A204.1 (cell line): Measurements from ENCODE around the gene ST3GAL2.

Experiments used
- FAIRE-seq: peaks from 2 replicates; lab custom pipeline; 2012; peaks lifted over from hg19 to GRCh38; lab: Jason Lieb, UNC

The ST3GAL2 gene

GRCh38 chr16:70437582-70438557 lies 1.0 kb downstream of the ST3GAL2 start:
- no peak for FAIRE-seq

GRCh38 chr16:70437017-70437581 lies 1.8 kb downstream of the ST3GAL2 start:
- no peak for FAIRE-seq

- no peak for FAIRE-seq
Observed at GRCh38 chr16:70434484-70435260, 4.2 kb downstream of the ST3GAL2 start.

- no peak for FAIRE-seq
Observed at GRCh38 chr16:70433458-70434103, 5.3 kb downstream of the ST3GAL2 start.

GRCh38 chr16:70432723-70433457 lies 6.0 kb downstream of the ST3GAL2 start:
- no peak for FAIRE-seq

GRCh38 chr16:70432356-70432722 lies 6.6 kb downstream of the ST3GAL2 start:
- FAIRE-seq = no peak

GRCh38 chr16:70430667-70431536 lies 8.0 kb downstream of the ST3GAL2 start:
- FAIRE-seq = no peak

GRCh38 chr16:70429888-70430666 lies 8.8 kb downstream of the ST3GAL2 start:
- no peak for FAIRE-seq

GRCh38 chr16:70428178-70428998 lies 10.5 kb downstream of the ST3GAL2 start:
- no peak for FAIRE-seq

- no peak for FAIRE-seq
Observed at GRCh38 chr16:70427786-70428177, 11.1 kb downstream of the ST3GAL2 start.

GRCh38 chr16:70422543-70422942 lies 16.4 kb downstream of the ST3GAL2 start:
- FAIRE-seq = no peak

GRCh38 chr16:70421473-70422311 lies 17.2 kb downstream of the ST3GAL2 start:
- no peak for FAIRE-seq

- no peak for FAIRE-seq
Observed at GRCh38 chr16:70421014-70421413, 17.9 kb downstream of the ST3GAL2 start.

GRCh38 chr16:70419384-70420327 lies 19.2 kb downstream of the ST3GAL2 start:
- FAIRE-seq = no peak

GRCh38 chr16:70418993-70419318 lies 19.9 kb downstream of the ST3GAL2 start:
- FAIRE-seq = no peak

- FAIRE-seq = no peak
Observed at GRCh38 chr16:70418274-70418992, 20.5 kb downstream of the ST3GAL2 start.
